PFSK-1 (cell line): Measurements from ENCODE around the gene DECR2.

Experiments
- POLR2AphosphoS5 ChIP-seq: IDR thresholded peaks from 2 replicates; pipeline ENCODE4 v1.6.1; 2012; ENCODE audit warnings: low read depth, mild to moderate bottlenecking, control low read depth, low read length, moderate library complexity
- SIN3A ChIP-seq: IDR thresholded peaks from 2 replicates; pipeline ENCODE4 v1.6.1; 2012; ENCODE audit warnings: mild to moderate bottlenecking, low read length, moderate library complexity, borderline replicate concordance; ENCODE audit not compliant: insufficient read depth
- TF ChIP-seq, protein P1 (sequence below), 2 experiments: IDR thresholded peaks; 2 replicates each; pipeline versions ENCODE4 v1.6.1 to v1.8.0; 2011 to 2012; ENCODE audit warnings: low read depth in 2 of 2, low read length in 2 of 2, control low read depth in 1 of 2, inconsistent platforms in 1 of 2, mild to moderate bottlenecking in 1 of 2, moderate library complexity in 1 of 2; ENCODE audit not compliant: insufficient read depth in 1 of 2

- TF ChIP-seq POLR2AphosphoS5 = no peak
- TF ChIP-seq, protein P1, sequence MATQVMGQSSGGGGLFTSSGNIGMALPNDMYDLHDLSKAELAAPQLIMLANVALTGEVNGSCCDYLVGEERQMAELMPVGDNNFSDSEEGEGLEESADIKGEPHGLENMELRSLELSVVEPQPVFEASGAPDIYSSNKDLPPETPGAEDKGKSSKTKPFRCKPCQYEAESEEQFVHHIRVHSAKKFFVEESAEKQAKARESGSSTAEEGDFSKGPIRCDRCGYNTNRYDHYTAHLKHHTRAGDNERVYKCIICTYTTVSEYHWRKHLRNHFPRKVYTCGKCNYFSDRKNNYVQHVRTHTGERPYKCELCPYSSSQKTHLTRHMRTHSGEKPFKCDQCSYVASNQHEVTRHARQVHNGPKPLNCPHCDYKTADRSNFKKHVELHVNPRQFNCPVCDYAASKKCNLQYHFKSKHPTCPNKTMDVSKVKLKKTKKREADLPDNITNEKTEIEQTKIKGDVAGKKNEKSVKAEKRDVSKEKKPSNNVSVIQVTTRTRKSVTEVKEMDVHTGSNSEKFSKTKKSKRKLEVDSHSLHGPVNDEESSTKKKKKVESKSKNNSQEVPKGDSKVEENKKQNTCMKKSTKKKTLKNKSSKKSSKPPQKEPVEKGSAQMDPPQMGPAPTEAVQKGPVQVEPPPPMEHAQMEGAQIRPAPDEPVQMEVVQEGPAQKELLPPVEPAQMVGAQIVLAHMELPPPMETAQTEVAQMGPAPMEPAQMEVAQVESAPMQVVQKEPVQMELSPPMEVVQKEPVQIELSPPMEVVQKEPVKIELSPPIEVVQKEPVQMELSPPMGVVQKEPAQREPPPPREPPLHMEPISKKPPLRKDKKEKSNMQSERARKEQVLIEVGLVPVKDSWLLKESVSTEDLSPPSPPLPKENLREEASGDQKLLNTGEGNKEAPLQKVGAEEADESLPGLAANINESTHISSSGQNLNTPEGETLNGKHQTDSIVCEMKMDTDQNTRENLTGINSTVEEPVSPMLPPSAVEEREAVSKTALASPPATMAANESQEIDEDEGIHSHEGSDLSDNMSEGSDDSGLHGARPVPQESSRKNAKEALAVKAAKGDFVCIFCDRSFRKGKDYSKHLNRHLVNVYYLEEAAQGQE (IDR thresholded peaks at IDR 0.05; ENCODE audit: insufficient read depth in 1 of 2, low read depth in 2 of 2, low read length in 2 of 2) = no peak
- no peak for TF ChIP-seq SIN3A
Measured at GRCh38 chr16:369866-370436, 31.7 kb upstream of the DECR2 start.
